ENCODE measurements around the gene OXA1L. TPM values are rescaled to one million over a fixed set of nuclear protein-coding genes. Genes with fewer than 3 reads are reported as not detected.

OXA1L gene
- total RNA-seq, 4 donors from 2014 or later, result 63.5 to 74.9 (median 71.3) TPM

GRCh38 chr14:22739423-22739822 is 27.1 kb upstream of the OXA1L start:
- Histone ChIP-seq H3K27ac (replicated peaks in 1 of 4) (no peak overlapping the region), H3K9me3 (no peaks in the 10 kb centered on the region), H3K4me3 (no peak overlapping the region), H3K36me3 (no peaks in the 10 kb centered on the region), H3K27me3 (no peaks in the 10 kb centered on the region), H3K4me1 (no peaks in the 10 kb centered on the region)
- intact Hi-C loops (cut with DNase I), result no loop called here
- TF ChIP-seq EP300 (IDR thresholded peaks at IDR 0.05), result no peak
- no peak for TF ChIP-seq POLR2AphosphoS5 (IDR thresholded peaks at IDR 0.05)
- TF ChIP-seq CTCF (IDR thresholded peaks at IDR 0.05), result no peak
- no peak for TF ChIP-seq POLR2A (IDR thresholded peaks at IDR 0.05; ENCODE audit: low read depth)
- WGBS, result 95% methylated on average over 1 of the region's 1 CpG
- DNase-seq (ENCODE audit: extremely low spot score), result no peak

GRCh38 chr14:22740020-22740419 is 26.5 kb upstream of the OXA1L start:
- H3K4me3 ChIP-seq, result no peak overlapping the region
- whole genome bisulfite sequencing, result 71% methylated on average over 3 of the region's 3 CpGs
- no peak for DNase-seq (ENCODE audit: extremely low spot score)
- intact Hi-C loops (cut with DNase I), result no loop called here
- TF ChIP-seq CTCF (IDR thresholded peaks at IDR 0.05) (no peak), EP300 (IDR thresholded peaks at IDR 0.05) (no peak), POLR2A (IDR thresholded peaks at IDR 0.05; ENCODE audit: low read depth) (no peak), POLR2AphosphoS5 (IDR thresholded peaks at IDR 0.05) (no peak)
- no peaks in the 10 kb centered on the region for H3K9me3 ChIP-seq
- H3K36me3 ChIP-seq, result no peaks in the 10 kb centered on the region
- no peaks in the 10 kb centered on the region for H3K27me3 ChIP-seq
- no peak overlapping the region for H3K27ac ChIP-seq (replicated peaks in 1 of 4)
- no peaks in the 10 kb centered on the region for H3K4me1 ChIP-seq

GRCh38 chr14:22747769-22748168 is 18.7 kb upstream of the OXA1L start:
- Histone ChIP-seq H3K36me3 (no peaks in the 10 kb centered on the region), H3K4me3 (no peak overlapping the region), H3K4me1 (no peaks in the 10 kb centered on the region), H3K9me3 (no peaks in the 10 kb centered on the region), H3K27ac (replicated peaks in 1 of 4) (no peak overlapping the region), H3K27me3 (peaks cover 0 to 4% (median 0%) of the 10 kb centered on the region in 4 donors)
- no peak for DNase-seq (ENCODE audit: extremely low spot score)
- intact Hi-C loops (cut with DNase I), result no loop called here
- WGBS, result 84% methylated on average over 4 of the region's 4 CpGs
- TF ChIP-seq EP300 (IDR thresholded peaks at IDR 0.05) (no peak), CTCF (IDR thresholded peaks at IDR 0.05) (no peak), POLR2A (IDR thresholded peaks at IDR 0.05; ENCODE audit: low read depth) (no peak), POLR2AphosphoS5 (IDR thresholded peaks at IDR 0.05) (no peak)

GRCh38 chr14:22748206-22748605 is 18.3 kb upstream of the OXA1L start:
- Histone ChIP-seq H3K36me3 (no peaks in the 10 kb centered on the region), H3K27me3 (peaks cover 0 to 4% (median 0%) of the 10 kb centered on the region in 4 donors), H3K4me3 (no peak overlapping the region), H3K27ac (replicated peaks in 1 of 4) (no peak overlapping the region), H3K9me3 (no peaks in the 10 kb centered on the region), H3K4me1 (no peaks in the 10 kb centered on the region)
- no peak for DNase-seq (ENCODE audit: extremely low spot score)
- intact Hi-C loops (cut with DNase I), result no loop called here
- 69% methylated on average over 4 of the region's 4 CpGs for WGBS
- no peak for TF ChIP-seq POLR2A (IDR thresholded peaks at IDR 0.05; ENCODE audit: low read depth)
- TF ChIP-seq CTCF (IDR thresholded peaks at IDR 0.05), result no peak
- no peak for TF ChIP-seq EP300 (IDR thresholded peaks at IDR 0.05)
- no peak for TF ChIP-seq POLR2AphosphoS5 (IDR thresholded peaks at IDR 0.05)

GRCh38 chr14:22748631-22749068 is 17.8 kb upstream of the OXA1L start:
- Histone ChIP-seq H3K36me3 (no peaks in the 10 kb centered on the region), H3K9me3 (no peaks in the 10 kb centered on the region), H3K27ac (replicated peaks in 1 of 4) (no peak overlapping the region), H3K4me3 (no peak overlapping the region), H3K27me3 (peaks cover 0 to 4% (median 0%) of the 10 kb centered on the region in 4 donors), H3K4me1 (no peaks in the 10 kb centered on the region)
- DNase-seq (ENCODE audit: extremely low spot score), result no peak
- TF ChIP-seq EP300 (IDR thresholded peaks at IDR 0.05) (no peak), POLR2AphosphoS5 (IDR thresholded peaks at IDR 0.05) (no peak), CTCF (IDR thresholded peaks at IDR 0.05) (no peak), POLR2A (IDR thresholded peaks at IDR 0.05; ENCODE audit: low read depth) (no peak)
- 34% methylated on average over 4 of the region's 4 CpGs for WGBS
- intact Hi-C loops (cut with DNase I), result no loop called here
